D721Med (cell line): ENCODE measurements around the gene RGS9.

Source experiments
- DNase-seq: peaks from one replicate; pipeline ENCODE4 v3.0.0; 2011; ENCODE audit warnings: low spot score; ENCODE audit not compliant: insufficient read length
- FAIRE-seq: peaks from 2 replicates; lab custom pipeline; 2011; peaks lifted over from hg19 to GRCh38; lab: Jason Lieb, UNC
- TF ChIP-seq, protein P1 (sequence below): IDR thresholded peaks from 2 replicates; pipeline ENCODE4 v1.5.1; 2012; ENCODE audit warnings: mild to moderate bottlenecking, control low read depth; ENCODE audit not compliant: insufficient read depth; ENCODE audit errors: missing control alignments

RGS9 gene

DNA sequence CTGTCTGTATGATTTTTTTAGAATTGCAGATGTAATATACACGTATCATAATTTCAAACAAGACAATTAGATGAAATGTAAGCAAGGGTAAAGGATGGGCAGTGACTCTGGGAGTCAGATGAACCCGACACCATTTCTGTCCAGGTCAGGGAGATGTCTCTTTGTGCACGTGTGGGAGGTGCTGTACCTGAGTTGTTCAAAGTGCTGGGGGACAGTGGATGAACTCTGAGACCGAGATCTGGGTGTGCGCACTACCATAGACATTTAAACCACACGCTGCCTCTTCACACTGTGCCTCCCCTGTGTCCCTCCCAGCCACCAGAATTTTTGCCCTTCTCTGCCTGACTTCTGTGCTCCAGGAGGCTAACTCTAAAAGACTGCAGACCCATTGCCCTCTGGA lies 5.9 kb upstream of the RGS9 start:
- DNase-seq (no peak), FAIRE-seq (no peak)
- TF ChIP-seq, protein P1, sequence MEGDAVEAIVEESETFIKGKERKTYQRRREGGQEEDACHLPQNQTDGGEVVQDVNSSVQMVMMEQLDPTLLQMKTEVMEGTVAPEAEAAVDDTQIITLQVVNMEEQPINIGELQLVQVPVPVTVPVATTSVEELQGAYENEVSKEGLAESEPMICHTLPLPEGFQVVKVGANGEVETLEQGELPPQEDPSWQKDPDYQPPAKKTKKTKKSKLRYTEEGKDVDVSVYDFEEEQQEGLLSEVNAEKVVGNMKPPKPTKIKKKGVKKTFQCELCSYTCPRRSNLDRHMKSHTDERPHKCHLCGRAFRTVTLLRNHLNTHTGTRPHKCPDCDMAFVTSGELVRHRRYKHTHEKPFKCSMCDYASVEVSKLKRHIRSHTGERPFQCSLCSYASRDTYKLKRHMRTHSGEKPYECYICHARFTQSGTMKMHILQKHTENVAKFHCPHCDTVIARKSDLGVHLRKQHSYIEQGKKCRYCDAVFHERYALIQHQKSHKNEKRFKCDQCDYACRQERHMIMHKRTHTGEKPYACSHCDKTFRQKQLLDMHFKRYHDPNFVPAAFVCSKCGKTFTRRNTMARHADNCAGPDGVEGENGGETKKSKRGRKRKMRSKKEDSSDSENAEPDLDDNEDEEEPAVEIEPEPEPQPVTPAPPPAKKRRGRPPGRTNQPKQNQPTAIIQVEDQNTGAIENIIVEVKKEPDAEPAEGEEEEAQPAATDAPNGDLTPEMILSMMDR: no peak

DNA sequence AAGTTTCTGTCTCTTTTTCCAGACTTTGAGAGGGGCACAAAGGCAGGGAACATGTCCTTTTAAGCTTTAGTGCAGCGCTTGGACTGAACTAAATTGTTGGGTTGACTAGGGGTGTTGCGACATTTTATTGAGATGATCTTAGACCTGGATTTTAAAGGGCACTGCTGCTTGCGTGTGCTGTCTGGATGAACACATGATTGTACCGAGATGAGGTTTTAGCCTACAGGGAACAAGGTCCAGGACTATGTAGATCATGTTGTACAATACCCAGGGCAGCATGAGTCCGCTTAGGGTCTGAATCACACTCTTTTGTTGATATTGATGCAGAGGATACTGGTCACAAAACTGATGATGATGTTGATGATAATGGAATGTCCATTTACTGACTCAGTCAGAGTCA lies 5.2 kb upstream of the RGS9 start:
- DNase-seq (no peak), FAIRE-seq (no peak)
- TF ChIP-seq, protein P1: no peak

DNA sequence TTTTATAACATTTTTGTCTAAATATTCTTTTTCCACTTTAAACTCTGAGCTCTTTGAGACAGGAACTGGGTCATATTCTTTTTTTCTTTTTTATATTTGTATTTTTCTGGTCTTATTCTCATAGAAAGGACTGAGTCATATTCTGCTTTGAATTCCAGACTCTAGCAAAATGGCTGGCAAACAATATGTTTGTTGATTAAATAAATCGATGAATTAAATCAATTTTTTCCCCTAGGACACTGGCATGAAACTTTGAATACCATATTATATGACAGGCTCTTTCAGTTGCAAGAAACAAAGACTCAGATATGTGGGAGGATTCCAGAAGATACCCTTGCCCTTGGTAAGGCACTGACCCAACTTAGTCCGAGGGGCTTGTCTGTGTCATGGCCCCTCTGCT lies 3.1 kb upstream of the RGS9 start:
- FAIRE-seq (no peak), DNase-seq (no peak)
- TF ChIP-seq, protein P1: no peak

DNA sequence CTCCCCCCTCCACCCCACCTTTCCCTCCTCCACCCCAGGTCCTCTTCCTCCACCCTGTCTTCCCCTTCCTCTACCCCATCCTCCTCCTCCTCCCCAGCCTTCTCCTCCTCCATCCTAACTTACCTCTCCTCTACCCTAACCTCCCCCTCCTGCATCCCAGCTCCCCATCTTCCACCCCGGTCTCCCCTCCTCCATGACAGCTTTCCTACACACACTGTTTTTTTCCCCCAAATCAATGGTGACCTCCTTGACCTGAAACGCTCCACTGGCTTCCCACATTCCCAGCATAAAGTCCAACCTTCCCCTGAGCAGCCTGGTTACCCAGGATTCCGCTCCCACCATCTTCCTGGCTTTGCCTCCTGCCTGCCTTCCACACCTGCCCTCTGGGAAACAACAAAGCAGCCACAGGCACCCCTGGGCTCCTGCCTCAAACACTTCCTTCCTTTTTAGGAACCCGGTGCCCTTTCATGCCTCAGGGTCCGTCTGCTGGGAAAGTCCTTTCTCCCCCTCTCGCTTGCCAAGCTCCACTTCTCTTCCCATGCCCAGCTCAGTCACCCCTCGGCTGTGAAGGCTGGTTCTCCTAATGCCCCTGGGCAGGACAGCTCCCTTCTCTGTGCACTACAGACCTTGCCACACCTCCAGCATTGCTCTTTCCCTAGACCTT lies 2.1 kb downstream of the RGS9 start:
- no peak for FAIRE-seq
- TF ChIP-seq, protein P1: no peak
- no peak for DNase-seq

GRCh38 chr17:65142247-65142646 lies 5.1 kb downstream of the RGS9 start:
- DNase-seq (no peak), FAIRE-seq (no peak)
- TF ChIP-seq, protein P1: no peak

DNA sequence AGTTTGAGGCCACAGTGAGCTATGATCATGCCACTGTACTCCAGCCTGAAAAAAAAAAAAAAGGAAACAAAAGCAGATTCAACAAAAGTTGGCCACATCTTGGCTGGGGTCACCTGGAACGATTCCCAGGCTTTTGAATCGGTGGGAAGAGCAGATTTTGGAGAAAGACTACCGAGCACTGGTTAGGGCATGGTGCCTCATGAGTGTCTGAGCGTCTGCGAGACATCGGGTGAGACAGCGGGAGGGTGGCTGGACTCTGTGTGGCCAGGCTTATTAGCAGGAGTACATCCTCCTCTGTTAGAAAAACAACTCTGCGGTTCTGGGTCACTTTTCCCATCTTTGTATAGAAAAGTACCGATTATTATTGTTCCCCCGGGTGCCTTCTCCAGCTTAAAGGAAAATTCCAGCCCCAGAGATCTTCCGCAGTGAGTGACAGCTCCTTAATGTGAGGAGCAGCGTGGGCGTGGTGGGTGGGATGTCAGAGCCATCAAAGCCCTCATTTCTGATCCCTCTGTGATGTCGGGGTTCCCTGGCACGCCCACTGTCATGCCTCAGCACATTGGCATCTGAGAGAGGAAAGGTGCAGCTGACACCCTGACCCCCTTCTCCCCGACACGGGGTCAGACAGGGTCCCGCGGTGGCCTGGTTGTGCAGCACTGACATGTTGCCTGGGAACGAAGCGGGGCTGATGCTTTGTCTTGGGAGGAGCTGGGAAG lies 6.9 kb downstream of the RGS9 start:
- TF ChIP-seq, protein P1: no peak
- DNase-seq: no peak
- FAIRE-seq: no peak

DNA sequence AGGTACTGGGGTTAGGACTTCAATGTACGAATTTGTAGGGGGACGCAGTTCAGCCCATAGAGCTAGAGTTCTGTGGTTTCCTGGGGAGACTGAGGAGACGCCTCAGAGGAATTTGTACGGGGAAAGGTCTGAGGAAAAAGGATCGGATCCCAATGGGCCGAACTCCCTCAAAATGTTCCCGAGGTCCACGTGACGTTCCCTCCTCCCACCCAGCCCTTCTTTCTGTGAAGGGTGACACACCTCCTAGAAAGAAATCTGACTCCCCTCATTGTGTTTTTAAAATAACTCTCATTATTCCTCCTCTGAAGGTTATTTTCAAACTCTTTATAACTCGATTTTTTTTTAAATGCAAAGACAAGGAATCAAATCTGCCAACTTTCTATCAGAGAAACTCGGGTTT lies 8.6 kb downstream of the RGS9 start:
- FAIRE-seq: no peak
- no peak for DNase-seq
- TF ChIP-seq, protein P1: no peak
